ENCODE measurements around the gene ST6GALNAC5.
"Not testable (repeated sequence)": the region's sequence is repeated elsewhere in the genome, so short reads cannot be mapped to it uniquely, and the experiment has no call there.

Gene ST6GALNAC5

DNA sequence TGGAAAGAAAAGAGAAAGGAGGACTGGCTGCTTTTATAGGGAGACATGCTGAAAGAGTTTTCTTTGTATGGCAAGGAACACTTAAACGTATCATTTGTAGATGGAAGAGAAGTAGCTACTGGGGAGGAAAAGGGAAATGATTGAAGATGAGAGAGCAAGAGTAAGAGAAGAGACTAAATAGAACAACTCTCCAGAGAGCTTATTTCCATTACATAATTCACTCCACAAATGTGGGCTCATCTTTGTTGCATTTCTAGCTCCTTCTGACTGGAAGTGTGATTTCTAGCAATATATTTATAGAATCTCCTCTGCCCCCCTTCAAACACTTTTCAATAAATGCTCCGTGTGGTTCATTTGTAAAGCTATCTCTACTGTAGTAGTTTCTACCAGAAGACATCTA lies 71.0 kb downstream of the ST6GALNAC5 start:
- no peak for DNase-seq (ENCODE audit: low read depth)

DNA sequence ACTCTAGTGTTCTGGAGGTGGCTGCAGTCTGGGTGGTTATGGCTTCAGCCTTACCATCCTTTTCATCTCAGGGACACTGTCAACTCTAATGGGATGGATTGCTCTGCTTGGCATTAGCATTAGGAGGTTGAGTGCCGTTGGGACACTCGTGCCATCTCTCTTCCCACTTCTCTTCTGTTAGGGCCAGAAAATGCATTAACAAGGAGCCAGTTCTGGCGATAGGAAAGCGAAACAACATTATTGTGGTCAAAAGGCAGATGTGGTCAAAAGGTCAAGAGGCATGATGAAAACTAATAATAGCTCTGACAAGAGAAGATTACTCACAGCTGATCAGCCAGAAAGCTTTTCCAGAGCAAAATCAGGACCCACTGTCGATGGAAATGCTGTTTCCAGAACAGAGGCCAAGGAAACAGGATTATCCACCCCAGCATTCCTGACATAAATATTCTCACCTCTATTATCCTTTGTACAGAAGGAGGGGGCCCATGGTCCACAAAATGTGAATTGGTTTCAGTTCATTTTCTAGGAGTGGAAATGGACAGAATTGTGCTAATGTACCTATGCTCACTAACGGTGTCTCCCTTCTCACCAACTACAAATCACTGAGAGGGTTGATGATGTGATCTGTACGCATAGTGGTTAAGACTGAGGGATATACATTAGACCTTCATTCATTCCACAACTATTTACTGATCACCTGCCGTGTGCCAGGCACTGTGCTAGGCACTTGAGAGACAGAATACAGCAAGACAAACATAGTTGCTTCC lies 72.0 kb downstream of the ST6GALNAC5 start:
- peak; percentile 89 for DNase-seq (ENCODE audit: low read depth)

DNA sequence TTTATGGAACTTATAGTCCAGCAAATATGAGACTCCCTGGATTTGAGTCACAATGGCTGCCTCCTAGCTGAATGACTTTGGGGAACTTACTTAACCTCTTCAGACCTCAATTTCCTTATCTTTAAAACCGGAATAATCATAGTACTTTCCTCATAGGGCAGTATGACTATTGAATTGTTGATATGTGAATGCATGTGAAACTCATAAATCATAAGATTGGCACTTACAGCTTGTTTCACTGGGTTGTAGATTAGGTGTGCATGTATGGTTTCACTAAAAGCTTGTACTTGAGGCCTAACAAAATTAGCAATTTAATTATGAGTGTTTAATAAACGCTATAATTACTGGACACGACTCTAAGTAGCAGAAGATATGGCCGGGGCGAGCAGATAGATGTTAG lies 72.5 kb downstream of the ST6GALNAC5 start:
- no peak for DNase-seq (ENCODE audit: low read depth)

DNA sequence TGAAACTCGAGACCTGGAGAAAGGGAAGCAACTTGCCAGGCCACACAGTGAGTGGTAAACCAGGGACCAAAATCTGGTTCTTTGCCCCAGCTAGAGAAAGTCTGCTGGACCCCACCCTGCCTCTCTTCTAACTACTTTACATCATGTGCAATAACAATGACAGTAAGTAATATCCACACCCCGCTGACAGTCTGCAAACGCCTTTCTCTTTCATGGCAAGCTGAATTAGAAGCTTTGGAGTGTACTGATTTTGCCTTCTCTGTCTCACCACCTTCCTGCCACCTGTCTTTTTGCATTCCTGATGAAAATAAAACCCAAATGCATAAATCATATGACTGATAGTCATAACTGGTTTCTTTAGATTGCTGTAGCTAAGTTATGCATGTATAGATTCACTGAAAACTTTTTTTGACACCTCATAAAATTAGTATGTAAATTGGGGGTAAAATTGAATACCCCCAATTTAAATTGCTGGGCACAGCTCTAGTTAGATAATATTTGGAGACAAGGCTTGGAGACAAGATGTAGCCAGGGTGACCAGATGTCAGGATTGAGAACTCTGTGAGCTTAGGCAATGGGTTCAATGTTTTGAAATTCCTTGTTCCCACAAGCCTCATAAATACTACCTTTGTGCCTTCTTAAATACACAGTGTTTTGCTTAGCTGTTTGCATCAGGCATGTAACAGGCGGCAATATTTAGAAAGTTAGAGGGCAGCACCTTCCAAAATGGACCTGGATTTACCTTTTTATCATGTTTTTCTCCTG lies 73.5 kb downstream of the ST6GALNAC5 start:
- DNase-seq (ENCODE audit: low read depth): no peak

DNA sequence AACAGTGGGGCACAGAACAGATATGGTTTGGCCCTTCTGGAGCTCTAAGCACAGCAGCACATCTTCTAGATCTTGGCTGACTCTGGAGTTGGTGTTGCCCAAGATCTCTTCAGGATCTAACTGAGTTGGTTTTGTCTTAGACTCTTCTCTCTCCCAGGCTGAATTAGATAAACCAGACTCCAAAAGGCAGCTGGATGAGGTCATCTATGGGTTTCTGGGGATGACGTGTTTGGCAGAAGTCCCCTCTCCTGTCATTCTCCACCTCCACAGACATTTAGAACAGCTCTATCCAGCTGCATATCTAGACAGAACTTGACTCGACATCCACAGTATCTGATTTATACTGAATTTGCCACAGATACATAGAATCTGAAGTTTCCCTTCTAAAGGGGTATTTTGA lies 75.3 kb downstream of the ST6GALNAC5 start:
- DNase-seq (ENCODE audit: low read depth): peak; percentile 65

DNA sequence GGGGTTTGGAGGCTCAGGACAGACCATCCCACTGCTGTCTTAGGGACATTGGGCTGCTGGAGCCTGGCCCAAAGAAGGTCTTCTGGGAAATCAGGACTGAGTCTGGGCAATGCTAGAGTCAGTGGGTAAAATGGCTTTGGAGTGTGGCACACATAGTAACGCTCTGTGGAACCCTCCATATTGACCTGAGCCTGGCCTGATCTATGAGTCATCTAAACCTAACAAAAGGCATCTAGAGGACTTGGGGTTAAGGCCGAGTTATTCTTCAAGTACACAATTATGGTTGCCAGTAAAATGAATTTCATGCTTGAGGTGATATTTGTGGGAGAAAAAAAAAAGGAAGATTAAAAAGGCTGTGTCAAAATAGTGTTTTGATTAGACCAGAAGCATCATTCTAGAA lies 77.7 kb downstream of the ST6GALNAC5 start:
- DNase-seq (ENCODE audit: low read depth): no peak

DNA sequence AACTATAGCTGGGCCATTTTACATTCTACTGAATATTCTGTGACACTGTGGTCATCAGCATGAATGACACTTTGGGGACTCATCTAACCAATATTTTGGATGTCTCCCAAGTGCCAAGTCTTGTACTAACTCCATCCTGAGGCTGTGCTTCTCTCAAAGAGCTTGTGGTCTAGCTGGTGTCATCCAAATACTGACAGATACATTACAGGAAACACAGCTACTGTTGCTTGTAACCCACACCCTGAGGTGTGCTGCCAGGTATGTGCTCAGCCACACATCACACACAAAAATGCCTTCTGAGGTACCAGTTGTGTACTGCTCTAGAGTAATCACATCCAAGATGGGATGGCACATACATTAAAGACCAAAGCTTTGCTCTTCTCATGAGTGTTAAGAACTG lies 81.6 kb downstream of the ST6GALNAC5 start:
- no peak for DNase-seq (ENCODE audit: low read depth)

DNA sequence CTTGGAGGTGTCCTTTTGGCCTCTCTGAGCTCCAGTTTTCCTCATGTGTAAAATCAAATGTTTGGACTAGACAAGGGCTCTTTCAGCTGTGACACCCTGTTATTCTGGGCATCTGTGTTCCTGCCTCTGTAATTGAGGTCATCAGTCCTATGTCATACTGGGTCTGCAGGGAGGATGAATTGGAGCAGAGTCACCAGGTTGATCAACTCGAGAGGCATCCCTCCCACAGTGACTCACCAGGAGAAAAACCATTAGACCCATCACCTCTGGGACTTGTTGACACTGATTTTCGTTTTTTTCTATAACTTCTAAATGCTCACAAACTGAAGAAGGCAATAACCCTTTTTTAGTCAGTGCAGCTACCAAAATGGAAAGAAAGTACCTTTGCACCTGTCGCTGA lies 82.2 kb downstream of the ST6GALNAC5 start:
- peak; percentile 84 for DNase-seq (ENCODE audit: low read depth)

DNA sequence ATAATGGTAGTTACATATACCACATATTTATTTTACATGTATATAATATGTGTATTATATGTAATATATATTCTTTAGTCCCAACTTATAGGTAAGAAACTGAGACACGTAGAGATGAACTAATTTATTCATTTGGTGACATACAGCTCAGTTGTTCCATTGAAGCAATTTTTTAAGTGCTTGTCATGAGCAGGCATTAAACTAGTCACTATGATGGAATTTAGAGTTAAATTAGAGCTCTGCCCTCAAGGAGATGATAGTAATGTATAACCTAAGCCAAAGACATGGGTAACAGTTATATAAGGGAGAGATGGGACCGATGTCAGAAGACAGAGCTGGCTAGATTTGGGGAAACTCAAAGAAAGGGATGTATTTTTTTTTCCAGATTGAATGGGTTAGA lies 83.0 kb downstream of the ST6GALNAC5 start:
- peak; percentile 81 for DNase-seq (ENCODE audit: low read depth)

DNA sequence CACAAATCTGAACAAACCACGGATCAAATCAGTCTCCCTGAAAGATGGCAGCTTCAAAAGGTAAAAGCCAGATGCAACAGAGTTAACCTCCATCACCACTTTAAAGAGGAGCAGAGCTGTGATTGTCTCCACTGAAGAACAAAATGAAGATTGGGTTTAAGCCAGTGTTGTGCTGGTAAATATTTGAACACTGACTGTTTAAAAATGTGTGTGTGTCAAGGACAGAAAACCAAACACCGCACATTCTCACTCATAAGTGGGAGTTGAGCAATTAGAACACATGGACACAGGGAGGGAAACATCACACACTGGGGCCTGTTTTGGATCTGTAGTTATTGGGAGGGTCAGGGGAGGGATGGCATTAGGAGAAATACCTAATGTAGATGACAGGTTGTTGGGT lies 83.9 kb downstream of the ST6GALNAC5 start:
- DNase-seq (ENCODE audit: low read depth): peak; percentile 79

DNA sequence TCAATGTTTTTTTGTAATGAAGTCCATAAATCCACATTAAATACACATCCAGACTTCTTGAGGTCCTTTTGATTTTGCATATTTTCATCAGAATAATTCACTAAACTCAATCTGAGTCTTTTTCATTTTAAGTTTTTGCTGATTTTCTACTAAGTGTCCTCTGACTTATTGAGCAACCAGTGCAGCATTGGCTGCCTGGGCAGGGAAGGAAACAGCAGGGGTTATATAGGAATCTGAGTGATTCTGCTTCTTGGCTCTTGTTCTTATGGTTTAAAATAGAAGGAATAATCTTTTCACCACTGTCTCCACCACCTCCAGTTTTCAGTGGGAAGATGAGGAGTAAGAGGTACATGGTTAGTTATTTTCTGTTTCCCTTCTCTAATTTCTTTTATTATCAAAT lies 88.4 kb downstream of the ST6GALNAC5 start:
- DNase-seq (ENCODE audit: low read depth): peak; percentile 60

DNA sequence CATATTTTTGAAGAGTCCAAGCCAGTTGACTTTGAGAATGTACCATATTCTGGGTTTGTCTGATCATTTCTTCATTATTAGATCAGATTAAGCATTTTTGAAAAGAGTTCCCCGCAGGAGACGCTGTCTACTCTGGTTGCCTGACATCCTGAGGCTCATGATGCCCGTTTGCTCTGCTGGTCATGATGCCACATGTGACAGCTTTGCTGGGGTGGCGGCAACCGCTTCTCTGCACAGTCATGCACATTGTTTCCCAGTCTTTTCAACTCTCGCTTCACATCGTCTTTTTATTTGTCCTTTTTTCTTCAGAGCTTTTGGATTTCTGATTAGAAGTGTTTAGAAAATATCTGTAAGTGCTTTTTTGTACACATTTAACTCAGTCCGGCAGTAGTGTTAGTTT lies 90.7 kb downstream of the ST6GALNAC5 start:
- DNase-seq (ENCODE audit: low read depth): no peak

DNA sequence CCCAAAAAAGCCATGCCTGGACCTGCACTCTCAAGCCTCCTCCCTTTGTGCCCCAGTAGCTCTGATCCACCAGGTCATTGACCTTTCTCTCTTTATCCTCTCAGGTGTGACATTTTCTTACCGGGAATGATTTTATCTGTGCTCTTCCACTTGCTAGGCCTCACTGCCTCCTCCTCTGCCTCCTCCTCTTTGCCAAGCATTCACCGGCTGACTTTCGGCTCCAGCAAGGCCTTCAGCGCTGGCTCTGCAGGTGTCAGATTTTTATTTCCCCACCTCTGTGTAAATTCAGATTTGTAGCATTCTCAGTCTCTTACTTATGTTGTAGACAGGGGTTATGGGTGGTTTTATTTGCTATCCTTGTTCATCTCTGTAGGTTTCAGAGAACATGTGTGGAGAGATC lies 91.5 kb downstream of the ST6GALNAC5 start:
- DNase-seq (ENCODE audit: low read depth): no peak

DNA sequence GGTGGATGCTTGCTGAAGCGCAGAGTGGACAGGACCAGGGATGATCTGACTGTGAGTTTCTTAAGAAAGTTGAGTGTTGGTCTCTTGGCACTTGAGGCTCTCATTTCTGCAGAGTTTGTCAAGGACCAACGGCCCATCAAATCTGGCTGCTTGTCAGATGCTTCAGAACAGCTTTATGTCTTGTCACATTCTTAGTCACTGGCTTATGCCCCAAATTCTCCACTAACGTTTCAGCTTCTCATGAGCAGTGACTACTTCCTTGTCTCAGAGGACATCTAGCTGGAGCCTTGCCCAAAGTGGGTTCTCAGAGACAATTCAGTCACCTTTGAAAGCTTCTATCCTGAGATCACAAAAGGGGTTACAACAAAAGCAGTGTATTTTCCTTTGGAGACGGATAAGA lies 92.3 kb downstream of the ST6GALNAC5 start:
- peak; percentile 52 for DNase-seq (ENCODE audit: low read depth)

DNA sequence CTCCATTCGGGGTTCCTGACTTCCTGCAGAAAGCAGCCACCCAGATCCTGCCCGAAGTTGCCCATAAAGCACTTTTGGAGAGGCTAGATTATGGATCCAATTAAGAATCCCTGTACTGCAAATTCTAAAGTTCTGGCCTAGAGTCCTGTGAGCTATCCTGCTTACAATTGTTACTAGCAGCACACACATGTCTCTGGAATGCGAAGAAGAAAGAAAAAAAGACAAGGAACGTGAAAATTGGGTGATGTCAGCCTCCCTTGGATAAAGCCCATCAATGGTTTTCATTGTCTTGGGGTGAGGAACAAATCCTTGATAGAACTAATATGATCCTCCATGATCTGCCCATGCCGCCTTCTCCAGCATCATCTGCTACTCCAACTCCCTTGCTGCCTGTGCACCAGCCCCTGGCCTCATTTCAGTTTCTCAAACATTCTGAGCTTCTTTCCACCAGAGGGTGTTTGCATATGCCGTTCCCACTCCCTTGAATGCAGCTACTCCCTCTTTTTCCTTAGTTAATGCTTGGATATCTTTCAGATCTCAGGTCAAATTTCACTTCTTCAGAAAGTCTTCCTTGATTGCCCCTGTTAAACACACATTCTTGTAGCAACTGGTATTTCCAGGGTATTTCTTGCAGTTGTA lies 94.0 kb downstream of the ST6GALNAC5 start:
- DNase-seq (ENCODE audit: low read depth): peak; percentile 74

DNA sequence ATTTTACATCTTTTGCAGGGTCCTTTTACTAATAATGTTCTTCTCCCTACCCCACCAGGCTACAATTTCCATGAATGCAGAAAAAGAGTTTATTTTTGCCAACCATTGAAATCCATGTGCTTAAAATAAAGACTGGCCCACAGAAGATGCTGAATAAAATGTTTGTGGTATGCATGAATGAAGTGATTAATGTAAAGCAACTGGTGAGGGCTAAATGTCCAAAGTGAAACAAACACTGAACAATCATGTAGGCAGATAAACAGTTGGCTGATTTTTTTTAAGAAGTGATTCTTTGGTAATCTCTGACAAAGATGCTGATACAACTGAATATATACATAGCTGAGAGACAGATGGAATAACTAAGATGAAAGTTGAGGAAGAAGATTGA lies 94.5 kb downstream of the ST6GALNAC5 start:
- DNase-seq (ENCODE audit: low read depth): peak; percentile 16

DNA sequence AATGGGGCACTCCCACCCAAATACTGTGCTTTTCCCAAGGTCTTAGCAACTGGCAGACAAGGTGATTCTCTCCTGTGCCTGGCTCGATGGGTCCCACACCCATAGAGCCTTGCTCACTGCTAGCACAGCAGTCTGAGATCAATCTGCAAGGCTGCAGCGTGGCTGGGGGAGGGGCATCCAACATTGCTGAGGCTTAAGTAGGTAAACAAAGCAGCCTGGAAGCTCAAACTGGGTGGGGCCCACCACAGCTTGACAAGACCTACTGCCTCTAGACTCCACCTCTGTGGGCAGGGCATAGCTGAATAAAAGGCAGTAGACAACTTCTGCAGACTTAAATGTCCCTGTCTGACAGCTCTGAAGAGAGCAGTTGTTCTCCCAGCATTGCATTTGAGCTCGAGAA lies 114.0 kb downstream of the ST6GALNAC5 start:
- DNase-seq (ENCODE audit: low read depth): not testable (repeated sequence)

DNA sequence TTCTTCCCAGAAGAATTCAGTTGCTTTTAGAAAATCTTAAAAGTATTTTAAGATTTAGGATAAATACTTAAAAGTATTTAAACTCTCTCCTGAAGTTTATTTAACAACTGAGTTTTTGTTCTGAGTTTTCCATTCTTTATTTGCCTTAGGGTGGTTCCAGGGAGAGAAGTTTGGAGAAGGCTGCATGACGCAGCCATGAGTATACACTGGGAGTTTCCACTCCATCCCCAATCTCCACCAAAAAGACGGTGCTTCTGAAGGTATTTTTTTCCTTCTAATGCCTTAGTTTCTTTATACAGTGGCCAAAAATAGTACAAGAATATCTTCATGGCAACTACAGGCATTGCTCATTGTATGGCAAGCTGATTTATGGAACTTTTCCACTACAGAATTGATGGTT lies 122.7 kb downstream of the ST6GALNAC5 start:
- peak; percentile 44 for DNase-seq (ENCODE audit: low read depth)

DNA sequence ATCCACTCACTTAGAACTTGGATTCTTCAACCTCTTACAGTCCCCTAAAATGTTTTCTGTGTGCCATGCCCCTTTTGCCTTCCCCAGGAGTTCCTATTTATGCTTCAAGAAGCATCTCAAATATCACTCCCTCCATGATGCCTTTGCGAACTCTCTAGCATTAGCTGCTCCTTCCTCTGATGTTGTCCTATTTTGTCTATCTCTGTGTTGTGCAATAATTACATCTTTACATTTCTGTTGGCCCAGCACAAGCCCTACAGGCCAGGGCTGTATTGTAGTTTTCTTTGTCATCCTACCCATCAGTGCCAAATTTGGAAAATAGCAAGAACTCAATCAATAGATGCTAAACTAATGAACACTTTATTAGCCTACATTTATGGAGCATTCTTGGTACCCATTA lies 125.8 kb downstream of the ST6GALNAC5 start:
- DNase-seq (ENCODE audit: low read depth): no peak

DNA sequence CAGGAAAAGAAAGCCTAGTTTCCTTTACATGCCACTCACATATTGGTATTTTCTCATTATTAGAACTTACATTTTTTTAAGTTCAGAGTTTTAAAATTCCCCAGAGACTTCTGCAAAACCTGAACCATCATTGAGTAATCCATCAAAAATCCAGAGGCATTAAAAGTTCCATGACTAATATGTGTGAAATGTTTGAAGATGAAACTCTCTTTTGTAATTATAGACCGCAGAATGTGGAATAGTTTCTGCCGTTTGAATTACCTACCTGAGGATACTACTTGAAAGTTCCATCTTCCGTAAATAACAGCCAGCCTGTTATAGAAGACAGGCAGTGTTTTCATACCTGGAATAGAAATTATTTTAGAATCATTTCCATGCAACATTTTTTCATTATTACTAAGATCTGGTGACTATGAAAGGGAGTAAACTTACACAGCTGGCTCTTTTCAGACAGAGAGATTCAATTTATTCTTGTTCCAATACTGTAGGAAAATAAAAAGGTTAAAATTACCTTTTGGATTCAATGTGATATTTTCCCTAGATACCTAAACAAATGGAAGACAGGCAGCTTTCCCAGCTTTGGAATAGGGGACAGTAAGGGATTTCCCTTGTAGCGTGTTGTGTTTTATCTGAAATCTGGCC lies 131.4 kb downstream of the ST6GALNAC5 start:
- peak; percentile 87 for DNase-seq (ENCODE audit: low read depth)

DNA sequence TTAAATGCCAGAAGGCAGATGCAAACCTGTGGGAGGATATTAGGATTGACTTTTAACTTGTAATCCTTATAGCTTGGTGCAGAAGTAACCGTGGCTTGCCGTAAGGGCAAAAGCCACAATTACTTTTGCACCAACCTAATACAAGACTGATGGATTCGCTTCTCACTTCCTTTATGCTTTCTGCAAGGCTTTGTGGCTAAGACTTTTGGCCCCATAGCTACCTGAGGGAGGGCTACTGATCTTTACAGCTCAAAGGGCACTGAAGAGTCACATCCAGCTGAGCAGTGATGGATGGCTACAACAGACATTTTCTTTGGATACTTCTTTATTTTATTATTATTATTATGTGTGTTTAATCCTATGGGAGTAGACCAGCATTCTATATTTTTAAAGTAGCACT lies 140.4 kb downstream of the ST6GALNAC5 start:
- no peak for DNase-seq (ENCODE audit: low read depth)

DNA sequence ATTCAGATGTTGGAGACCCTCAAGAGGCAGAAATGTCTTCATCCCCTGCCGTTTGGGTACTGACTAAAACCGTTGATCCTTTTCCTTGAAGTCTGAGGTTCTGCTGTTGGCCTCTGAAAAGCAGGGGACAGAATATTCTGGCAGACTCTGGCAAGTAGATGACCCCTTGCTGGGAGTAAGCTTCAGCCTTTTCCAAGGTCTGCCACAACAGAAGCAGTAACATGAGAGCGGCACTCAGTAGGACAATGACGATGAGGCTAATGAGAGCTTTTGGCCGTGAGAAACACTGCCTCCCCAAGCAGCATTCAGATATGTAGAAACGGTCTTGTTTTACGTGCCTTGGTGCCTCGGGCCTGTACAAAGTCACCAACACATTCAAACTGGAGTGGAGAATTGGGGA lies 143.7 kb downstream of the ST6GALNAC5 start:
- no peak for DNase-seq (ENCODE audit: low read depth)

DNA sequence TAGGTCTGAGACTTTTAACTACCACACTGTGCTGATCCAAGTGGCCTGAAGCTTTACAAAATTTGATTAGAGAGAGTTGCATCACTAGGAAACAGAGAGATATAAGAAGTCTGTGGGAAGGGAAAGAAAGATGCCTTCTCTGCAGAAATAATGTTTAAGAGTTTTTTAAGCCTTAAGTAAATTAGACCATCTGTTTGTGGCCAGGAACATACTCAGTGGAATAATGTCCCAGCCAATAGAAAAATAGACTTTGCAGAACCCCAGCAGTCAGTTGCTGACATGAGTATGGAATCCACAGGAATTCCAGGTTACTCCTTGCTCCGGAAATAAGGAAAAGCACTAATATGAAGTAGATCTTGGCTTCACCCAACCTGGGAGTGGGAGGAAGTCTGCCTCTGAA lies 144.8 kb downstream of the ST6GALNAC5 start:
- DNase-seq (ENCODE audit: low read depth): no peak

All from EH (cell line).